Transverse colon (tissue), 4 donors: ENCODE measurements around the gene ATXN2. TPM values are rescaled to one million over a fixed set of nuclear protein-coding genes. Genes with fewer than 3 reads are reported as not detected.
A peak's percentile ranks its signal among the peaks of the same experiment; 100 is the strongest.

Experiments
- DNase-seq: peaks from one replicate; pipeline ENCODE4 v3.0.0-alpha.2; 2019
- H3K27ac ChIP-seq, 4 donors: fragments of 200-600 bp; sonication (generic); 2 replicates each; pipeline ENCODE4 v1.5.1; 2016 to 2018; ENCODE audit warnings: inconsistent platforms in 4 of 4
- H3K27me3 ChIP-seq: fragments of 200-600 bp; sonication (generic); 2 replicates; pipeline ENCODE4 v1.5.1; 2017; ENCODE audit warnings: inconsistent platforms
- H3K36me3 ChIP-seq, 4 donors: fragments of 200-600 bp; sonication (generic); 2 replicates each; pipeline ENCODE4 v1.5.1; 2017 to 2019; ENCODE audit warnings: inconsistent platforms in 4 of 4
- H3K4me1 ChIP-seq, 4 donors: fragments of 200-600 bp; sonication (generic); 2 replicates each; pipeline ENCODE4 v1.5.1; 2017 to 2020; ENCODE audit warnings: inconsistent platforms in 4 of 4
- H3K4me3 ChIP-seq, 4 donors: fragments of 200-600 bp; sonication (generic); 1 replicate in 1 of 4; 2 replicates in 3 of 4; pipeline versions ENCODE4 v1.5.1 to v1.6.1; 2017 to 2019; ENCODE audit warnings: inconsistent platforms in 4 of 4
- H3K9me3 ChIP-seq, 2 donors: fragments of 200-600 bp; sonication (generic); 2 replicates each; pipeline ENCODE4 v1.5.1; 2017 to 2019; ENCODE audit warnings: inconsistent platforms in 2 of 2
- EP300 ChIP-seq: sonication (generic); formaldehyde crosslinking; IDR thresholded peaks from one replicate; pipeline ENCODE4 v1.6.1; 2017; ENCODE audit warnings: antibody characterized with exemption, low read depth
- POLR2A ChIP-seq: fragments of 450-650 bp; IDR thresholded peaks from one replicate; pipeline ENCODE4 v1.6.1; 2016; ENCODE audit warnings: antibody characterized with exemption, mild to moderate bottlenecking, moderate library complexity
- POLR2AphosphoS5 ChIP-seq, 3 donors: sonication (generic); formaldehyde crosslinking; IDR thresholded peaks; one replicate each; pipeline ENCODE4 v1.6.1; 2016; ENCODE audit warnings: antibody characterized with exemption in 3 of 3
- whole genome bisulfite sequencing, 2 donors: methylation state at CpG; one replicate each; pipeline ENCODE4 v1.1.5; 2018; ENCODE audit warnings: low coverage in 1 of 2; 5-methylcytosine and 5-hydroxymethylcytosine counted together
- in situ Hi-C, 4 donors: fragments of 200-750 bp; cut with MboI; loops; one replicate each; pipeline versions ENCODE4 v1.15.0 to v1.15.1; 2017; ENCODE audit warnings: low sequenced_read_pairs in 3 of 4, low pct_ligation_motif_present in 1 of 4, low pct_unique_long_range_greater_than_20kb in 1 of 4
- intact Hi-C: fragments of 100-400 bp; cut with DNase I; formaldehyde crosslinking; loops from one replicate; pipeline ENCODE4 v1.15.1; 2023; ENCODE audit warnings: low total_unique reads
- total RNA-seq, 4 donors: library from RNA; depleted of rRNA; stranded (reverse); fragments of >200 nt; gene quantifications; one replicate each; pipeline ENCODE4 v1.1.0, GENCODE V29; 2016
- TF ChIP-seq, protein P1 (sequence below), 5 experiments: fragments of 200-600 bp in 3 of 5; fragments of 450-650 bp in 2 of 5; sonication (generic) in 3 of 5; IDR thresholded peaks; 1 replicate in 2 of 5; 2 replicates in 3 of 5; pipeline ENCODE4 v1.5.1; 2016 to 2017; ENCODE audit warnings: antibody characterized with exemption in 5 of 5, inconsistent platforms in 3 of 5, mild to moderate bottlenecking in 2 of 5, moderate library complexity in 1 of 5

Gene ATXN2
- total RNA-seq, 4 donors from 2014 or later: 50.2 to 95.5 (median 83.2) TPM

- DNase-seq: no peak
- TF ChIP-seq EP300 (no peak), POLR2AphosphoS5 (IDR thresholded peaks at IDR 0.05) (no peak), POLR2A (no peak)
- TF ChIP-seq, protein P1, sequence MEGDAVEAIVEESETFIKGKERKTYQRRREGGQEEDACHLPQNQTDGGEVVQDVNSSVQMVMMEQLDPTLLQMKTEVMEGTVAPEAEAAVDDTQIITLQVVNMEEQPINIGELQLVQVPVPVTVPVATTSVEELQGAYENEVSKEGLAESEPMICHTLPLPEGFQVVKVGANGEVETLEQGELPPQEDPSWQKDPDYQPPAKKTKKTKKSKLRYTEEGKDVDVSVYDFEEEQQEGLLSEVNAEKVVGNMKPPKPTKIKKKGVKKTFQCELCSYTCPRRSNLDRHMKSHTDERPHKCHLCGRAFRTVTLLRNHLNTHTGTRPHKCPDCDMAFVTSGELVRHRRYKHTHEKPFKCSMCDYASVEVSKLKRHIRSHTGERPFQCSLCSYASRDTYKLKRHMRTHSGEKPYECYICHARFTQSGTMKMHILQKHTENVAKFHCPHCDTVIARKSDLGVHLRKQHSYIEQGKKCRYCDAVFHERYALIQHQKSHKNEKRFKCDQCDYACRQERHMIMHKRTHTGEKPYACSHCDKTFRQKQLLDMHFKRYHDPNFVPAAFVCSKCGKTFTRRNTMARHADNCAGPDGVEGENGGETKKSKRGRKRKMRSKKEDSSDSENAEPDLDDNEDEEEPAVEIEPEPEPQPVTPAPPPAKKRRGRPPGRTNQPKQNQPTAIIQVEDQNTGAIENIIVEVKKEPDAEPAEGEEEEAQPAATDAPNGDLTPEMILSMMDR (IDR thresholded peaks at IDR 0.05): no peak
- Histone ChIP-seq H3K27ac (no peak overlapping the region), H3K9me3 (no peaks in the 10 kb centered on the region), H3K4me3 (no peak overlapping the region), H3K27me3 (no peaks in the 10 kb centered on the region), H3K4me1 (no peaks in the 10 kb centered on the region), H3K36me3 (peaks cover 0 to 37% (median 17%) of the 10 kb centered on the region in 4 donors)
- WGBS, 2 donors: 85 to 100% methylated on average over 2 of the region's 2 CpGs
- intact Hi-C loops (no loop called here), in situ Hi-C loops (loop anchor here in 1 of 4 donors (25.0 kb wide), 1 partner anchor 159 kb away; no protein-coding TSS in a partner anchor)
Observed at GRCh38 chr12:111546171-111546570, 52.9 kb downstream of the ATXN2 start.

DNA sequence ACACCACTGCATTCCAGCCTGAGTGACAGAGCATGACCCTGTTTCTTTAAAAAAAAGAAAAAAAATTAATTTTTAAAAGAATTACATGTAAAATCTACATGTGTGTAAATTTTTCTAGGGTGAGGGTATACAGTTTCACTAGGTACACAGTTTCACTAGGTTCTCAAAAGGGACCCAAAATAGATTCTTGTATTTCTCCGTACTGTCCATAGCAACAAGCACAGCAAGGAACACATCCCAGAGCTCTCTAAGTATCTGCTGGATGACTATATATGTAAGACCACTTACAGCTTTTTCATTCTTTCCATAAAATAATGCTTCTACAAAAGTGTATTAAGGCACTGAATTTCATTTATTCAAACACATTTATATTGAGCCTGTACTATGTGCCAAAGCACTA, 55.1 kb downstream of the ATXN2 start:
- in situ Hi-C loops: loop anchor here in 1 of 4 donors (25.0 kb wide), 1 partner anchor 157 kb away; no protein-coding TSS in a partner anchor
- no peak for TF ChIP-seq POLR2AphosphoS5 (IDR thresholded peaks at IDR 0.05)
- no peak for TF ChIP-seq POLR2A
- TF ChIP-seq, protein P1 (IDR thresholded peaks at IDR 0.05): no peak
- TF ChIP-seq EP300: no peak
- Histone ChIP-seq H3K27ac (no peak overlapping the region), H3K36me3 (peaks cover 0 to 35% (median 17%) of the 10 kb centered on the region in 4 donors), H3K27me3 (no peaks in the 10 kb centered on the region), H3K4me1 (no peaks in the 10 kb centered on the region), H3K4me3 (no peak overlapping the region), H3K9me3 (no peaks in the 10 kb centered on the region)
- WGBS, 2 donors: 88 to 89% methylated on average over 1 of the region's 1 CpG
- DNase-seq: no peak
- intact Hi-C loops: no loop called here

DNA sequence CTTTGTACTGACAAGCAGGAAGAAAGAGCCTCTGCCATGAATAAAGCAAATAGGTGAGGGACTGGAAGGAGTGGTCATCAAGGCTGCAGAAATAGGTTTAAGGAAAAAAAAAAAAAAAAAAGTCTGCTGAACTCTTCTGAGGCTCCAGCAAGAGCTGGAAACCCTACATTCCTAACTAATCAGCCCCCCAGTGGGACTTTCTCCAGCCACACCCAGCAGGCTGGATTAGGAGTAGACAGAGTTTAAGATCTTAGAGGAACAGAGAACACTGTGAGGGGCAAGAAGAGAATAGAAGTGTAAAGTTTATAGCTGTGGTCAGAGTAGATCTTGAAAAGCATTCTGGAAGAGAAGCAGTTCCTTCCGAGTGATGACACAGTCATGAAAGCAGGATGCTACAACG, 66.4 kb downstream of the ATXN2 start:
- Histone ChIP-seq H3K9me3 (no peaks in the 10 kb centered on the region), H3K36me3 (peaks cover 0 to 7% (median 0%) of the 10 kb centered on the region in 4 donors), H3K27me3 (no peaks in the 10 kb centered on the region), H3K4me1 (no peaks in the 10 kb centered on the region), H3K27ac (no peak overlapping the region), H3K4me3 (no peak overlapping the region)
- 98 to 100% methylated on average over 2 of the region's 2 CpGs for WGBS, 2 donors
- intact Hi-C loops (no loop called here), in situ Hi-C loops (loop anchor here in 1 of 4 donors (25.0 kb wide), 1 partner anchor 145 kb away; no protein-coding TSS in a partner anchor)
- TF ChIP-seq POLR2A (no peak), POLR2AphosphoS5 (IDR thresholded peaks at IDR 0.05) (no peak), EP300 (no peak)
- TF ChIP-seq, protein P1 (IDR thresholded peaks at IDR 0.05): no peak
- DNase-seq: no peak

- Histone ChIP-seq H3K27ac (no peak overlapping the region), H3K4me1 (no peaks in the 10 kb centered on the region), H3K27me3 (no peaks in the 10 kb centered on the region), H3K4me3 (no peak overlapping the region), H3K9me3 (no peaks in the 10 kb centered on the region), H3K36me3 (peaks cover 0 to 16% (median 5%) of the 10 kb centered on the region in 4 donors)
- in situ Hi-C loops: loop anchor here in 1 of 4 donors (25.0 kb wide), 1 partner anchor 142 kb away; no protein-coding TSS in a partner anchor
- peak; percentile 41 for DNase-seq
- TF ChIP-seq EP300: no peak
- TF ChIP-seq POLR2A: no peak
- TF ChIP-seq, protein P1 (IDR thresholded peaks at IDR 0.05): peak; percentile 39 to 57 (median 54)
- TF ChIP-seq POLR2AphosphoS5 (IDR thresholded peaks at IDR 0.05): no peak
- intact Hi-C loops: loop anchor here (10.0 kb wide), 1 partner anchor 135 kb away; no protein-coding TSS in a partner anchor
- 45 to 55% methylated on average over 7 to 8 of the region's 8 CpGs for WGBS, 2 donors
Observed at GRCh38 chr12:111529424-111530368, 69.4 kb downstream of the ATXN2 start.
